Right cardiac atrium (tissue), 5 donors: ENCODE measurements around the gene DCLRE1B. TPM values are rescaled to one million over a fixed set of nuclear protein-coding genes. Genes with fewer than 3 reads are reported as not detected.
"Not testable (repeated sequence)": the region's sequence is repeated elsewhere in the genome, so short reads cannot be mapped to it uniquely, and the experiment has no call there.

Experiments used
- ATAC-seq, 2 donors: fragments of 200-7000 bp; cut with Tn5 transposase; one replicate each; pipeline versions ENCODE4 v1.8.0 to v1.9.1; 2020; ENCODE audit warnings: moderate library complexity in 2 of 2, mild to moderate bottlenecking in 1 of 2
- DNase-seq, 3 donors: peaks; one replicate each; pipeline ENCODE4 v3.0.0-alpha.2; 2020
- H3K27ac ChIP-seq: one replicate; pipeline ENCODE4 v1.5.1; 2013; ENCODE audit warnings: mild to moderate bottlenecking, low read length, control low read depth, moderate library complexity
- H3K27me3 ChIP-seq: one replicate; pipeline ENCODE4 v1.6.1; 2013; ENCODE audit not compliant: control insufficient read depth, insufficient read depth
- H3K4me1 ChIP-seq: one replicate; pipeline ENCODE4 v1.6.1; 2013; ENCODE audit warnings: low read length; ENCODE audit not compliant: control insufficient read depth, insufficient read depth
- H3K4me3 ChIP-seq: one replicate; pipeline ENCODE4 v1.5.1; 2013; ENCODE audit warnings: low read length, control low read depth
- H3K9me3 ChIP-seq: one replicate; pipeline ENCODE4 v1.6.1; 2013; ENCODE audit warnings: low read length; ENCODE audit not compliant: control insufficient read depth
- WGBS: extraction: QIAGEN DNeasy Blood & Tissue Kit; methylation state at CpG from one replicate; pipeline ENCODE4 v1.1.7; 2013; 5-methylcytosine and 5-hydroxymethylcytosine counted together
- intact Hi-C, 4 donors: fragments of 100-400 bp; cut with DNase I; formaldehyde crosslinking; loops; one replicate each; pipeline versions ENCODE4 v1.11.0 to v1.14.0; 2022 to 2023
- polyA plus RNA-seq: library from polyadenylated mRNA; stranded (reverse); fragments of 200-250 nt; gene quantifications from one replicate; pipeline ENCODE4 v1.2.3, GENCODE V29; 2013
- total RNA-seq, 4 donors: library from RNA; stranded (reverse); fragmentation: NEBNext Ultra II Directional; extraction: Animal tissue kit (Norgen Biotek cat#: 25700); gene quantifications; one replicate each; pipeline ENCODE4 v1.2.1, GENCODE V29; 2021
- donor health status: healthy with polysubstance abuse.
- donor health status: DM: no; HTN: yes; CAD: no.
- donor health status: DM: no; HTN: no; CAD: no.
- donor health status: DM: no; HTN: yes; CAD: no; lungs with severe emphysema.
- donor health status: DM: yes; HTN: yes; CAD: no.

Gene DCLRE1B
- total and polyA plus RNA-seq, 5 donors: 0.97 to 3.4 (median 2.6) TPM

- intact Hi-C loops: no loop called here
- H3K4me3 ChIP-seq: no peak overlapping the region
- H3K27ac ChIP-seq: no peak overlapping the region
- no peak for DNase-seq
- H3K4me1 ChIP-seq: peaks cover 9% of the 10 kb centered on the region
- WGBS: 80% methylated on average over 7 of the region's 7 CpGs
- ATAC-seq: no peak
- H3K9me3 ChIP-seq: no peaks in the 10 kb centered on the region
- no peaks in the 10 kb centered on the region for H3K27me3 ChIP-seq
These were observed 36.1 kb downstream of the DCLRE1B start for GRCh38 chr1:113941245-113941559.

DNA sequence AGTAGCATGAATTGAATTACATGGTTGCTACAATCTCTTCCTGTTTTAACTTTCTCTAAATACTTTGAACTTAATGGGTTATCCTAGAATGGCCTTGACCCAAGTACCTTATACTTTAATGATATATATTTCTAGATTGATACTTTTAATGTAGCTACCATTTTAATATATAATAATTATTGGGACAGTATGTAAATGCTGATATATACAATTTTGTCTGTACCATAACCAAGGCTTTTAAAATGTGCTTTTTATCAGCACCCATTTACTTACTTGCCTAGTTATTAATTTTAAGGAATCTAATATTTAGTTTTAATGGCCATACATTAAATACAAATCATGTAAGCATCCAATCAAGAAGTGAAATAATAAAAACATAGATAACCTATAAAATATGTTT is 37.4 kb downstream of the DCLRE1B start:
- Histone ChIP-seq H3K4me1 (peaks cover 9% of the 10 kb centered on the region), H3K9me3 (no peaks in the 10 kb centered on the region), H3K27me3 (no peaks in the 10 kb centered on the region), H3K27ac (no peak overlapping the region), H3K4me3 (no peak overlapping the region)
- intact Hi-C loops: no loop called here
- DNase-seq (no peak), ATAC-seq (no peak)

GRCh38 chr1:113943028-113943811 is 38.1 kb downstream of the DCLRE1B start:
- ATAC-seq (no peak), DNase-seq (no peak)
- Histone ChIP-seq H3K9me3 (no peaks in the 10 kb centered on the region), H3K4me1 (peaks cover 5% of the 10 kb centered on the region), H3K27ac (no peak overlapping the region), H3K4me3 (no peak overlapping the region), H3K27me3 (no peaks in the 10 kb centered on the region)
- intact Hi-C loops: no loop called here

- no peak overlapping the region for H3K4me3 ChIP-seq
- DNase-seq (no peak), ATAC-seq (no peak)
- intact Hi-C loops: no loop called here
- no peaks in the 10 kb centered on the region for H3K27me3 ChIP-seq
- peaks cover 2% of the 10 kb centered on the region for H3K4me1 ChIP-seq
- no peak overlapping the region for H3K27ac ChIP-seq
- H3K9me3 ChIP-seq: no peaks in the 10 kb centered on the region
- WGBS: 99% methylated on average over 1 of the region's 1 CpG
These were observed 40.2 kb downstream of the DCLRE1B start for GRCh38 chr1:113945329-113945728.

GRCh38 chr1:113946112-113946511 is 41.0 kb downstream of the DCLRE1B start:
- 35% methylated on average over 1 of the region's 1 CpG for WGBS
- no peak overlapping the region for H3K27ac ChIP-seq
- H3K9me3 ChIP-seq: no peaks in the 10 kb centered on the region
- DNase-seq (no peak), ATAC-seq (no peak)
- no peak overlapping the region for H3K4me3 ChIP-seq
- intact Hi-C loops: no loop called here
- H3K4me1 ChIP-seq: peaks cover 2% of the 10 kb centered on the region
- no peaks in the 10 kb centered on the region for H3K27me3 ChIP-seq

DNA sequence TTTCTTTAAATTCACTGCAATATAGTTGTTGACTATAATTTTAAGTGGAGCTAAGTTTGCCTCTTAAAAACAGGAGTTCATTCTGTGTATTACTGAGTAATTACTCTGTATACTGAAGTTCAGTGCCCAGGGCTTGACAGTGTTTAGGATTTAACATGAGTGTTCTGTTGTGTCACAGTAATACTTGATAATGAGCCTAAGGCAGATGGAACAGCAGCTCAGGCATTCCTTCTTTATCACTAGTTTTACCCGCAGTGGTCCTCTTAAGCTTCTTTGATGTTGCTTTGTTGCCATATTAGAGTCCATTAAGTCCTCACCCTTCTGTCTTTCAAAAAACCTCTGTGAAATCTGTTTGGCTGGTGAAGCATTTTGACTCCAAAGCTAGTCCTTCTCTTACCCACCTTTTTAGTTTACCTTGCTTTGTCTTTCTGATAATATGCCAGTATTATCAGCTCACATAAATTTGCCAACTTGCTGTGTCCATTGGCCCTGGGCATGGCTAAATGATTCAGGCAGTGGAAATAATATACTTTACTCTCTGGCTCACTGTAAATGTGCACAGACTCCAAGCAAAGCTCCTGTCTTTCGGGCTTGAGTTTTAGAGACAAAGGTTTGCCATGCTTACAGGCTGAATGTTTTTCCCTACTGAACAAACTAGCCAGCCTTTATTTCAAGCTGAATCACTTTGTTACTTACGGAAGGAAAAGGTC is 41.7 kb downstream of the DCLRE1B start:
- DNase-seq (no peak), ATAC-seq (peak; percentile 34 to 40)
- no peak overlapping the region for H3K4me3 ChIP-seq
- WGBS: 25% methylated on average over 3 of the region's 3 CpGs
- intact Hi-C loops: no loop called here
- H3K4me1 ChIP-seq: peaks cover 2% of the 10 kb centered on the region
- no peaks in the 10 kb centered on the region for H3K9me3 ChIP-seq
- peak overlapping the region; percentile 39 for H3K27ac ChIP-seq
- H3K27me3 ChIP-seq: no peaks in the 10 kb centered on the region

- Histone ChIP-seq H3K4me1 (peaks cover 2% of the 10 kb centered on the region), H3K9me3 (no peaks in the 10 kb centered on the region), H3K27me3 (no peaks in the 10 kb centered on the region), H3K27ac (no peak overlapping the region), H3K4me3 (no peak overlapping the region)
- intact Hi-C loops: no loop called here
- ATAC-seq (no peak), DNase-seq (no peak)
- 17% methylated on average over 3 of the region's 3 CpGs for WGBS
These were observed 42.4 kb downstream of the DCLRE1B start for GRCh38 chr1:113947388-113948107.

DNA sequence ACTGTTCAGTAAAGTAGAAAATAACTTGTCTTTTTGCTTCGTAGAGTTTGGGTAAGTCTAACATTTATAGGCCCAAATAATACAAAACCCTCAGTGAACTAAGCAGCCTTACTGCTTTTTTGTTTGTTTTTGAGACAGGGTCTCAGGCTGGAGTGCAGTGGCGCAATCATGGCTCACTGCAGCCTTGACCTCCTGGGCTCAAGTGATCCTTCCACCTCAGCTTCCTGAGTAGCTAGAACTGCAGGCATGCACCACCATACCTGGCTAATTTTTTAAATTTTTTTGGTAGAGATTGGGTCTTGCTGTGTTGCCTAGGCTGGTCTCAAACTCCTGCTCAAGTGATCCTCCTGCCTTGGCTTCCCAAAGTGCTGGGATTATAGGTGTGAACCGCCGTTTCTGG is 43.0 kb downstream of the DCLRE1B start:
- ATAC-seq, DNase-seq, H3K27ac ChIP-seq, H3K4me3 ChIP-seq, H3K4me1 ChIP-seq, H3K9me3 ChIP-seq, H3K27me3 ChIP-seq, intact Hi-C loops: not testable (repeated sequence)
- 72% methylated on average over 4 of the region's 4 CpGs for WGBS

DNA sequence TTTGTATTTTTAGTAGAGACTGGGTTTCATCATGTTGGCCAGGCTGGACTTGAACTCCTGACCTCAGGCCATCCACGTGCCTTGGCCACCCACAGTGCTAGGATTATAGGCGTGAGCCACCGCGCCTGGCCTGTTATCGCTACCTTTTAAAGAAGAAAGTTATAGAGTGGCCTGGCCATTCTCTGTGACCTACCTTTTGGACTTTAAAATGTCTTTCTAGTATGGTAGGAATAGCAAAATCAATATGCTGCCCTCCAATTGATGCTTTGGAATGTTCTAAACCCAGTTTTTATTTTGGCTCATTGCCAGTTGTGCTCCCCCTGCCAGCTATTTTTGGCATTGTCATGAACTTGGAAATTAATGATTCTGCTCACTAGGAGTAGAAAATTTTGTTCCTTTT is 43.9 kb downstream of the DCLRE1B start:
- no peaks in the 10 kb centered on the region for H3K9me3 ChIP-seq
- no peak overlapping the region for H3K27ac ChIP-seq
- WGBS: 68% methylated on average over 5 of the region's 5 CpGs
- DNase-seq (peak in 1 of 3 donors; percentile 52), ATAC-seq (no peak)
- no peaks in the 10 kb centered on the region for H3K27me3 ChIP-seq
- peaks cover 2% of the 10 kb centered on the region for H3K4me1 ChIP-seq
- intact Hi-C loops: no loop called here
- H3K4me3 ChIP-seq: no peak overlapping the region

- Histone ChIP-seq H3K4me3 (no peak overlapping the region), H3K9me3 (no peaks in the 10 kb centered on the region), H3K27me3 (no peaks in the 10 kb centered on the region), H3K4me1 (peaks cover 2% of the 10 kb centered on the region), H3K27ac (no peak overlapping the region)
- ATAC-seq: no peak
- WGBS: 100% methylated on average over 1 of the region's 1 CpG
- DNase-seq: no peak
- intact Hi-C loops: no loop called here
These were observed 45.8 kb downstream of the DCLRE1B start for GRCh38 chr1:113950908-113951307.

- intact Hi-C loops: no loop called here
These were observed 46.6 kb downstream of the DCLRE1B start for GRCh38 chr1:113951719-113952118.

More at GRCh38 chr1:113951719-113952118, 46.6 kb downstream of the DCLRE1B start:
- no peaks in the 10 kb centered on the region for H3K4me1 ChIP-seq
- no peak overlapping the region for H3K27ac ChIP-seq
- ATAC-seq: no peak
- H3K27me3 ChIP-seq: no peaks in the 10 kb centered on the region
- no peak overlapping the region for H3K4me3 ChIP-seq
- WGBS: 85% methylated on average over 2 of the region's 2 CpGs
- no peak for DNase-seq
- H3K9me3 ChIP-seq: no peaks in the 10 kb centered on the region
